GM12892 (cell line): ENCODE results near the gene CCDC60.

Experiments
- POLR2A ChIP-seq: IDR thresholded peaks from 2 replicates; pipeline ENCODE4 v1.6.1; 2011; ENCODE audit warnings: low read depth, low read length, control low read depth
- POLR2AphosphoS5 ChIP-seq: IDR thresholded peaks from 2 replicates; pipeline ENCODE4 v1.6.1; 2011; ENCODE audit warnings: low read depth, low read length, control low read depth

DNA sequence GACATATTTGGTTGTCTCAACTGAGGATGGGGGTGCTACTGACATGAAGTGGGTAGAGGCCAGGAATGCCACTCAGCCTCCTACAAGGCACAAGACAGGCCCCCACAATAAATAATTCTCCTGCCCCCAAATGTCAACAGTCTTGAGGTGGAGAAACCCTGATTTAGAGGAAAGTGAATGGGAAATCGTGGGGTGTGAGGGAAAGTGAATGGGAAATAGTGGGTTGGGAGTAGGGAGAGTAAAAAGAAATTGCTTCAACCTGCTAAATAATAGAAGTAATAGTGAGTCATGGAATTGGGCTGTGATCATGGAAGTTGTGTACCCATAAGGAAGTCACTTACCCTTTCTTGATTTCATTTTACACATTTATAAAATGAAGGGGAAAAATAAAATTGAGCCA, 242.4 kb downstream of the CCDC60 start:
- TF ChIP-seq POLR2A (no peak), POLR2AphosphoS5 (no peak)
